Measurements from ENCODE around the gene P2RY10. TPM values are rescaled to one million over a fixed set of nuclear protein-coding genes. Genes with fewer than 3 reads are reported as not detected.
"Not testable (repeated sequence)": the region's sequence is repeated elsewhere in the genome, so short reads cannot be mapped to it uniquely, and the experiment has no call there.

P2RY10 gene
- total RNA-seq, 1 donor from 2014 or later: not detected

GRCh38 chrX:79007540-79007939, 62.3 kb downstream of the P2RY10 start:
- DNase-seq; intact Hi-C loops (cut with DNase I); ATAC-seq (ENCODE audit: poor library complexity): not testable (repeated sequence)

Small RNA genes lying within 50 kb of the gene (microRNA-seq; reads per million reads assigned to microRNA genes)
- not detected for gene MIR4328

Other genes with a start within 250 kb of the P2RY10 start
- gene LPAR4, start 197.7 kb upstream of the P2RY10 start, total RNA-seq: 0.38 TPM
- 0.11 TPM for gene GPR174, start 199.3 kb downstream of the P2RY10 start, total RNA-seq

Data from Right ventricle myocardium superior (tissue), 1 donor.